ENCODE measurements around the gene MBNL1.

MBNL1 gene

GRCh38 chr3:152299249-152299976 lies 30.7 kb downstream of the MBNL1 start:
- DNase-seq = peak; percentile 36

DNA sequence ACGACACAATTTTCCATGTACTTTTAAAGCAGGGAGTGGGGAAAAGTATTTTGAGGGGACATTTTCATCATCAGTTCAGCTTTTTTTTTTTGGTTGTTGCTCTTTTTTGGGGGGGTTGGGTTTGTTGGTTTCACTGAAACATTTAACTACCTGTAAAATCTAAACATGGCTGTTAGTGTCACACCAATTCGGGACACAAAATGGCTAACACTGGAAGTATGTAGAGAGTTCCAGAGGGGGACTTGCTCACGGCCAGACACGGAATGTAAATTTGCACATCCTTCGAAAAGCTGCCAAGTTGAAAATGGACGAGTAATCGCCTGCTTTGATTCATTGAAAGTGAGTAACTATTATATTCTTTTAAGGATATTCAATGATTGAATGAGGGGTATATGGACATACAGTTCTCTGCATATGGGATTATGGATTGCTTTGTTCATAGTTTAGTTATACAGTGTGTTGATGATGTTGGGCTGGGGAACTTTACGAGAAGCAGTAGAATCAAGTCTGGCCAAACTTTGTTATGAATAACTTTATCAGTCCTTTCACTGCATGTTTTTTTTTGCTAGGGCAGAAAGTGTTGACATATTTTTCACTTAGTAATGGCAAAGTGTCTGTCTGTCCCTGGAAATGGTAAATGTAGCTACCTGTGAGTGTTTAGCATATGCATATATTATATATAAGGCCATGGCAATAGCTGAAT lies 31.5 kb downstream of the MBNL1 start:
- no peak for DNase-seq

GRCh38 chr3:152301745-152302181 lies 33.0 kb downstream of the MBNL1 start:
- no peak for DNase-seq

- DNase-seq = peak; percentile 78
Observed at GRCh38 chr3:152302521-152303021, 33.8 kb downstream of the MBNL1 start.

GRCh38 chr3:152304160-152304559 lies 35.4 kb downstream of the MBNL1 start:
- no peak for DNase-seq

DNA sequence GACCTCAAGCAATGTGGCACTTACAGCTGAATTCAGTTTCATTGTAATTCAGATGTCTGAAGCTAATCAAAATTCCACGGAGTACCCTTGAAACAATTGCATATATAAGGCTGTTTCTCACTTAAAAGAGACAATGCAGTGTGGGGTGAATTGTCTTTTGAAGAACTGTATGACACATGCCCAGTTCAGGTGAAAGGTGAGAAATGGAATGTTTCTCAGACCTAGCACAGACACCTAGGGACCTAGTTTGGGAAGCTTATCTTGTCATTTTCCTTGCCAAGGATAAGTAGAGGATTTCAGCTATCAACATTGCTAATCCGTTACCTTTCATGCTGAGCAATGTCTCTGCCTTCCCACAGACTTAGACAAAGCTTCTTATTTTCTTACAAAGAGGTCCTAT lies 36.3 kb downstream of the MBNL1 start:
- no peak for DNase-seq

GRCh38 chr3:152307829-152308474 lies 39.2 kb downstream of the MBNL1 start:
- no peak for DNase-seq

GRCh38 chr3:152308475-152308844 lies 39.7 kb downstream of the MBNL1 start:
- no peak for DNase-seq

GRCh38 chr3:152309031-152309430 lies 40.3 kb downstream of the MBNL1 start:
- no peak for DNase-seq

- no peak for DNase-seq
Observed at GRCh38 chr3:152309535-152310307, 41.0 kb downstream of the MBNL1 start.

DNA sequence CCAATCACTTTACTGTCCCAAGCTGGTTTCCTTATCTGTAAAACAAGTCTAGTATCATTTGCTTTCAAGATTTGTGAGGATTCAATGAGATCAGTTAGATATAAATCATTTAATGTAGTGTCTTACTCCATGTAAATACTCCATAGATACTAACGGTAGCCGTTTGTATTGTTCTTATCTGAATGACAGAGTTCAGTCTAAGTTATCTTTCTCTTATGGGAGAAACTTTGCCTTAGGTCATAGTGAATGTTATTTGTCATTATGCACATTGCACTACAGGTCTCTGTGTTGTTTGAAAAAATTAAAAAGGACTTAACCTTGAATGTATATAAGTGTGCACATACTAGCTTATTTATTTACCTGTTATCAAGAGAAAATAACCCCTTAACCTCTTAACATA lies 44.7 kb downstream of the MBNL1 start:
- no peak for DNase-seq

DNA sequence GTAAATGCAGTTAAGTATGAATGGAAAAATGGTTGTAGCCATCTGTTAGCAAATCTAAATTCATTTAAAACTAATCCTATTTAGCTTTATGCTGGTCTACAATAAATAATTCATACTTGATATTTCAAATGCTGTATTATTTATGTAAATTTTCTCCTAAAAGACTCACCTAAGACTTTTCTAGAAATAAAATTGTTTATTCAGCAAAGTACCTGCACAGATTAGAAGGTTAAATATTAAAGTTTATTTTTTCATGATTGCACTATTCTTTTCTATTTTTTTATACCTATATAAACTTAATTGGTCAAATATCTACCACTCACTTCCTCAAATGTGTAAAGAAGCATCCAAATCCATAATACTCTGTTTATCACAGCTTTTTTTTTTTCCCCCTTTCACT lies 45.2 kb downstream of the MBNL1 start:
- DNase-seq = no peak

DNA sequence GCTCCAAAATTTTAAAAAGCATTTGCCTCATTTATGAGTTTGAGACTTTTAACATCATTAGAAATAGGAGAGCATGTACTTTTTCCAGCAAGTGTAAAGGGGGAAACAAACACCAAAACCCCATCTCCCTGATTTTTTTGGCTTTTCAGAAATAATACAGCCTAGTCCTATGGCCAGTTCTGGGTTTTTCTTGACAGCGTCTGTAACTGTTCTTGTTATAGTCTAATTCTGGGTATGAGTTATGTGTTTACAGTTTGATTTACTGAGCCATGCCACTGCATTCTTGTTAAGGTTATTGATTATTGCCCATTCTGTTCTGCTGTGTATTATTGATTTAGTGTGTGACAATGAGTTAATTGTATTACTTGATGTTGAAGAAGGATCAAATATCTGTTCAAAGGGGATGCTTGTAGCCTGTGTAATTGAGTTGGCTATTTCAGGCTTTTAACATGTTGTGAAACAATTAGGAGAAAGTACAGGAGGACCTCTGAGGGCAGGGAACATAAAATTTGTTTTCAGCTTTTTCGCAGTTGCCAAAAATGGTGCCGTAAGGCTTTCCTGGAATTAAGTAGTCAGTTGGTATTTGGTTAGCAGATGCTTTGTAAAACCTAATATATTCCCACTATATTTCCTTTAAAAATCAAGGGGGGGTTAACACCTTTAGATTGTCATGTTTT lies 46.1 kb downstream of the MBNL1 start:
- no peak for DNase-seq

- DNase-seq = no peak
Observed at GRCh38 chr3:152315623-152316022, 46.9 kb downstream of the MBNL1 start.

GRCh38 chr3:152316318-152316717 lies 47.6 kb downstream of the MBNL1 start:
- no peak for DNase-seq

DNA sequence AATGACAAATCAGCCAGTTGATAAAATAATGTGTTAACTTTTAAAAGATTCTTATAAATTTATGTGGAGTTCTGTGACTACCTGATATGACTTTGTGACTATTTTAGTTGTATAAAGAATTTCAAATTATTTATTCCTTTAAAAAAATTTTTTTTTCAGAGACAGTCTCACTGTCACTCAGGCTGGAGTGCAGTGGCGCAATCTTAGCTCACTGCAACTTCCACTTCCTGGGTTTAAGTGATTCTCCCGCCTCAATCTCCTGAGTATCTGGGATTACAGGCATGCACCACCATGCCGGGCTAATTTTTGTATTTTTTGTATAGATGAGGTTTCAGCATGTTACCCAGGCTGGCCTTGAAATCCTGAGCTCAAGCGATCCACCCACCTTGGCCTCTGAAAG lies 48.5 kb downstream of the MBNL1 start:
- DNase-seq = no peak

DNA sequence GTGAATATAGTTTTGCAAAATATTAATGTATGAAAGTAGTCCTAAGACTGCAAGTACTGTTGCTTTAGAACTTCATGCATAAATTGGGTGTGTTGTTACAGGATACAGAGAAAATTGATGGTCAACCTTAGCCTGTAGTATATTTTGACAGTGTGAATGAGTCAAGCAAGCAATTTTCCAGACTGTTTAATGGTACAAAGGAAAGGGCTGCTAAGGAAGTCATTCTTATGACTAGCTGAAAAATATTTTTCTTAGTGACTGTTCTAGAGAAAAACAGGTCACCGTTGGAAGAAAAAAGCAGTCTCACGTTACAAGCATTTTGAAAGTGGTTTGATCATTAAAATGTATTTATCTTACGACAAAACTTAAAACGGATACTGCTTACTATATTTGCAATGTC lies 49.2 kb downstream of the MBNL1 start:
- no peak for DNase-seq

GRCh38 chr3:152318512-152318911 lies 49.8 kb downstream of the MBNL1 start:
- no peak for DNase-seq

DNA sequence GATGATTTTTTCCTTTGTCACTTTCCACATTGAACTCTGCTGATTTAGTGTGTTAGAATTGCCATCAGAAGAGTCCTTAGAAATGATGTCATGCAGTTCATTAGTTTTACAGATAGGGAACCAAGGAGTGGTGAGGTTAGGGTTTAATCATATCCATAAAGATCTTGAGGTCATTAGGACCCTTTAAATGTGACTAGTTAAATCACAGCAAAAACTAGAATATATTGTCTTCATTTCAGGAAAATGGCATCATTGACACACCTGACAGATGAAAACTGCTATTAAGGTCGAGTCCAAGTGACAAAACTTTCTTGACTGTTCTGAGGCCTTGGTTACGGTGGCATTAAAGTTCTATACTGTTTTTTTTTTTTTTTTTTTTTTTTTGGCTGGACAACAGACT lies 50.5 kb downstream of the MBNL1 start:
- DNase-seq = no peak

GRCh38 chr3:152319831-152320617 lies 51.3 kb downstream of the MBNL1 start:
- peak; percentile 29 for DNase-seq

DNA sequence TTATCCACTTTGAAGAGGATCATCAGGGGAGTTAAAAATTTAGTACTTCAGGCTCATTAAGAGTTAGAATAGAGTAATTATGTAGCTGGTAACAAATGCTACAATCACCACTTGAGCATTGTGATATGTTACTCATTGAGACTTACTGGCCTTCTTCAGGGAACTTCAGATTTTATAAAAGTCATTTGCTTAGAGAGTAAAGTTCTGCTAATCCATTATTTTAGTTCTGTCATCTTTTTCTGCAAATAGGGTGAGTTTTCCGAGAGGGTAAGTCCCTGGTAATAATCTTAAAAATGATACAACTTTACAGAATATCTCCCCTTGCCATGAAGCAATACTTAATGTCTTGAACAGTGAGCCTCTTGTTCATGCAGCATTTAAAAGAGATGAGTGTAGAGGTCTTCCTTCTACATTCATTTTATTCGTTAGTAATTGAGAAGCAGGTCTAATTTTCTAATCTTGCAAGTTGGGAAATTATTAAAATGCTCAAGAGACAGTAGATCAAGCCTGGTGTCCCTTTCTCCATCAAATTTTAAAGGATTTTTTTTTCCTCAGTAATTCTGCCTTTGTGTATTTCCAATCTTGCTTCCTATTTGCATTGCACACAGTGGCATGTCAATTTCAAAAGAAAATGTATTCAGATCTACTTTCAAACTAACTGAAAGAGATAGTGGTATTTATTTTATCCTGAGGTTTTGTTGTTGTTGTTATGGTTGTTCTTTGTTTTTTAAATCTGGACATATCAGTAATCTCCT lies 52.6 kb downstream of the MBNL1 start:
- no peak for DNase-seq

Data from femur (tissue), 1 donor.